HG03442 (cell line): Measurements from ENCODE around the gene SLIT3.

Experiments used
- ATAC-seq: cut with Tn5 transposase; IDR thresholded peaks from one replicate; pipeline ENCODE4 v1.9.1; 2021; ENCODE audit warnings: mild to moderate bottlenecking, moderate library complexity; ENCODE audit not compliant: unreplicated experiment

Gene SLIT3

DNA sequence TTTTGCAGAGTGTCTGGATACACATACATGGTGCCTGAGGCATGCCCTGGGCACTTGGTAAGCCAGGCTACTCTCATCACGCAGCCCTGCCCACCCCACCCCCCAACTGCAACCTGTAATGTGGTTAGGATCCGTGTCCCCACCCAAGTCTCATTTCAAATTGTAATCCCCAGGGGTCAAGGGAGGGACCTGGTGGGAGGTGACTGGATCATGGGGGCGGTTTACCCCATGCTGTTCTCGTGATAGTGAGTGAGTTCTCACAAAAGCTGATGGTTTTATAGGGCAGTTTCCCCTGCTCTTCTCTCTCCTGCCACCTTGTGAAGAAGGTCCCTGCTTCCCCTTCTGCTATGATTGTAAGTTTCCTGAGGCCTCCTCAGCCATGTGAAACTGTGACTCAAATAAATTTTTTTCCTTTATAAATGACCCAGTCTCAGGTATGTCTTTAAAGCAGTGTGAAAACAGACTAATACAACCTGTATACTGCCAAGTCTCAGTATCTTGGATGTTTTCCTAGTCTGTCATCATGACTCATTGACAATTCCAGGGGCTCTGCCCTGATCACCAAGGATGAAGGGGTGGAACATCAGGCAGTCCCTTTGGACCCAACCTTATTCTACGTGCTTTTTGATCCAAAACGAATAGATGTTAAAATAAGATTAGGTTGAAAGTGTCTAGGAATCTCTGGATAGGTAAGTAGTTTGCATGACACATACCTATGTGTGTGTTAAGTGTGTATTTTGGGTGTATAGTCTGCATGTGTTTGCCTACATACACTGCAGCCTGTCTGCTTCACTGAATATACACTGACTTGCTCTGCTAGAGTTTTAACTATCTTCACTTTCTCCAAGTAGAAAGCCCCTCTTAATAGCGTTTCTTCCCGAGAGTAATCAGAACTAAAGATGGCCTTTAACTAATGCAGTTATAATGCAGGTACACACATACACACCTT is 293.8 kb downstream of the SLIT3 start:
- no peak for ATAC-seq

DNA sequence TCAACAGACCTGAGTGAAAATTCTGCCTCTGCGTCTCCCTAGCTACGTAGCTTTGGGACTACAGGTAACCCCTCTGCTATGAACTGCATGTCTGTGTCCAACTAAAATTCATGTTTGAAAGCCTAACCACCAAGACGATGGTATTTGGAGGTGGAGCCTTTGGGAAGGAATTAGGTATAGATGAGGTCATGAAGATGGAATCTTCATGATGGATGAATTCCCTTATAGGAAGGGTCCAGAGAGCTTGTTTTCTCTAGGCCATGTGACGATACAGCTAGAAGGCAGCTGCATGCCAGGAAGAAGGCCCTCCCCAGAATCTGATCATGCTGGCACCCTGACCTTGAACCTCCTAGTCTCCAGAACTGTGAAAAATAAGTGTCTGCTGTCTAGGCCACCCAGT is 296.4 kb downstream of the SLIT3 start:
- no peak for ATAC-seq

DNA sequence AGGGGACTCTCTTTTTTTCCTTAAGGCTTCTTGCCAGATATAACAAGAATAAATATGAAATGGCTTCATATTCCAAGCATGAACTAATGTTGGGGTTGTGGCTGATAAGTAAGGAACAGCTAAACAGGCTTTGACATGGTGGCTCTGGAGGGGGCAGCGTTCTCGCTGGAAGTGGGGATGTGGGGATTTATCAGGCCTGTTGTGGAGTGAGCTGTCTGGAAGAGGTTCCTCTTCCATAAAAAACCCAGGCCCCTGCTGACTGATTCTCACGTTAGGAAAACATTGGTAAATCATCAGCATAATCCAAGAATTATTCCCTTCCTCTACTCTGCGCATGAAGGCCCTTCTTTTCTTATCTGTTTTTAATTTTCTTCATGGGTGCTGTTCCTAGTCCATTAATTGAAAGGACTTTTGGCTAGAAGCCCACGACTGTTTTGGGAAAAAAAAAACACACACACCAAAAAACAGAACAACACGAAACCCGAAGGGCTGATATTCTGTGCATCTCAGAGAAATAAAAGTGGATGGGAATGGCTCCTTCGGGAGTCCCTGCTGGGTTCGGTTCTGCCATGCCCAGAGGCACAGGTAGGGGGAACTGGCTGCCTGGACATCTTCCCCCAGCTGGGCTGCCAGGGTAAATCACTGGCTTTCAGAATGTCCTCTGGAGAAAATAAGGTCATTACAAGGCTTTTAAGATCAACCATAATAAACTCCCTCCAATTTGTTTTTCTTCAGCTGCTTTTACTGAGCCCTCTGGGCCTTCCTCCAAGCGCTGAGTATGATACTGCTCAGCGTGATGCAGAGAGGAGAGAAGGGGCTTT is 297.0 kb downstream of the SLIT3 start:
- ATAC-seq, result no peak

DNA sequence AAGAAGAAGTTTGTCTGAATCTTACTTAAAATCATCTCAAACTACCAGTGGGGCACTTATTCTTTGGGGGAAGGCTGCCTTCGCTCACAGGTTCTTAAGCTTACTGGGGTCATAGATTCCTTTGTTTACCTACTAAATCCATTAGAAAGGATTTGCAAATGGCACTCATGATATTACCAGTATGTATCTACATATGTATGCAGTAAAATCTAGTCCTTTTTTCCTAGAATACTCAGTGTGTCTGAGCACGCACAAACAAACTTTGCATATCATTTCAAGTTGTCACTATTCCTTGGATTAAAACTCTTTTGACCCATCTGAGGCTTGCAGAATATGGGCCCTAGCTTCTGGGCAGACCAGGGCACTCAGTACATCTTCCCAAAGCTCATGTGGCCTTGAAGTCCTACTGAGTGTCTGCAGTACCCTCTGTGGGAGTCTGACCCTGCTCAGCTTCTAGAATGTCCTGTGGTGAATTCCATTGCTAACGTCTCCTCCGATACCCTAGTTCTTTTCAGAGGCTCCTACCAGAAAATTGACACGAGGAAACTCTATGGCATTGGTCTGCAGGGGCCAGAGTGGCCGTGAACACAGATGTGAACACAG is 297.9 kb downstream of the SLIT3 start:
- no peak for ATAC-seq

DNA sequence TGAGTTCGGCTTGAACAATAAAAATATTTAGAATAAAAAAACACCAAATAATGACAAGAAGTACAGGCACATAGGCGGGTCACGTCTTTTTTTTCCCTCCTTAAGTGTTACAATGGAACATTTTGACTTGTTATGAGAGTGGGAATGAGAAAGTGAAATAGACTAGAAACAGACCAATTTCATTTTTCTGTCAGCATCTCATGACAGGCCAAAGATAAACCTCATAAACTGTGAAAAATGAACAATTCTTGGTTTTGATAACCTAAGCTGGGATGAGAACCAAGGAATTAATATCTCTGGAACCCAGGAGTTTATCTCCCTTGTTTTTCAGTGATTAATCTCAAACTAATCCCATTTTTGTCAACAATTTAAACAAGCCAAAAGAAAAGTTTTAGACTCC is 299.5 kb downstream of the SLIT3 start:
- no peak for ATAC-seq

DNA sequence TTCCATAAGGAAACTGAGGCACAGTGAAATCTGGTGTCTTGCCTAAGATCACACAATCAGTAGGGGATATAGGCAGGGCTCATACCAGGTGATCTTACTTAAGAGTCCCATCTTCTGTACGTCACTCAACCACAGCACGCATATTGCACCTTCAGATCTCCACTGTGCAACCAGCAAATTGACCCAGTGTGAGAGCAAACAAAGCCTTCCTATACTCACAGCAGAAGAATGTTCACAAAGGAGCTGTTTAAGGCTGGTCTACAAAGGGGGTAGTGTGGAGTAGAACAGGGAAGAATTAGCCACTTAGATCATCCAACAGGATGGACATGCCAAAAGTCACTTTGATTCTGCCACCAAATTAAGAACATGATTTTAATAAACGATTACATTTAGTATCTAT is 305.9 kb downstream of the SLIT3 start:
- no peak for ATAC-seq

DNA sequence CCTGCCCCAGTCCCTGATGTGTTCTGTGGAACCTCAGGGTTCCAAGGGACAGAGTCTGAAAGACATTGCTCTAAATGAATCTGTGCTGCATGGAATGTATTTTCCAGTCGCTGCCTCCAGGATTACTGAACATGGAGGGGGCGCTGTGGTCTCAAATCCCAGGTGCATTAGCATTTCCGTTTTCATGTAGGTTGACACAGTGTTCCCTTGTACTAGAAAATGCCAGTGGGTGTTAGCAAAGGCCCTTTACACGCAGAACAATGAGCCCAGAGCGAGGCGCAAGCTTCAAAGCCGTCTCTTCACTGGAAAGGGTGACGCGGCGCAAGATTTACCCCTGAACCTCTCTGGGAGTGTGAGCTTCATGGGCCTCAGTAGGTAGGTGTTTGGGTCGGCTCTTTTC is 308.3 kb downstream of the SLIT3 start:
- ATAC-seq, result no peak

DNA sequence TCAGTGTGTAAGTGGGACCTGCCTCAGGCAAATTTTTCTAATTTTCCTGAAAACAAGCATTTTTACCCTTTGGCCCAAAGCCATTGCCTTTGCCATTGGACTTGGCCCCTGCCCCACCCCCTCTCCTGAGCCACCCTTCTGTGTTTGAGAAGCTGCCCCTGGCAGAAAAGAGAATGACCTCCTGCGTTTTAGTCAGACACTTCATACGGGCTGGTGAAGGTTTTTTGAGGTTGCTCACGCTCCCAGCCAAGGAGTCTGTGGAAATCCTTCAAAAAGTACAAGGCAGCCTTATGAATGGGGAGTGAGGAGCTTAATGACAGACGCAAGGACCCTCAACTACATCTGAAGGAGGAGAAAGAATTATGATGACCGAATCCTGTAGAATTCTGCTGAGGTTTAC is 308.9 kb downstream of the SLIT3 start:
- no peak for ATAC-seq

DNA sequence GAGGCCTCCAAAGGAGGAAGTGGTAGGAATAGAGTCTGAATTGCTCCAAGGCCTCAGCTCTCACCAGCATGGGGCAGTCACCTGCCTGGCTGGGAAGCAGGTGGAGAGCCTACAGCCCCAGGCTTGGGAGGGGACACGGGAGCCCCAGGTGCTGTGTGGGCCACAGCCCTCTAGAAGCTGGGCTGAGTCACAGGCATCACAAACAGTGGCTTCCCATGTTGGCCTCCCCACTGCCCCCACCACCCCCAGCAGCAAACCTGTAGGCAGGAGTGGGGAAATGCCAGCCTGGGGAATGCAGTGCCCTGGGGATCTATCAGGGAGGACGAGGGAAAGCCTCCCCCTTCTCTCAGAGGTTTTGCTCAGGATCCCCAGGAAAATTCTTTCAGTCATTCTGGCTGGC is 309.6 kb downstream of the SLIT3 start:
- ATAC-seq, result no peak

DNA sequence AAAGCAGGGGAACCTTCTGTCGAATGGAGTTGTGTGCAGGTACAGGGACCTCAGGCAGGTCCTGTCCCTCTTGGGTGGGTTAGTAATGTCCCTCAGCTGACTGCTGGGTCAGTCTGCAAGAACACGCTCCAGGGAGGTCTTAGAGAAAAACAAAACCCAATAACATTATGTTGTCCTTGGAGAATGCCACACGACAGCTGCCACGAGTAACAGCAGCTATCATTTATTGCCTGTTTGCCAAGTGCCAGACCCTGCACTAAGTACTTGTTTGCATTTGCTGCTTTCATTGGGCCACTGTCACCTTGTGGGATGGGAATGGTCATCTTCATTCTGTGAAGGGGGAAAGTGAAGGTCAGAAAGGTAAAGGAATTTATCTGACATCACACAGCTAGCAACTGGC is 310.3 kb downstream of the SLIT3 start:
- no peak for ATAC-seq

DNA sequence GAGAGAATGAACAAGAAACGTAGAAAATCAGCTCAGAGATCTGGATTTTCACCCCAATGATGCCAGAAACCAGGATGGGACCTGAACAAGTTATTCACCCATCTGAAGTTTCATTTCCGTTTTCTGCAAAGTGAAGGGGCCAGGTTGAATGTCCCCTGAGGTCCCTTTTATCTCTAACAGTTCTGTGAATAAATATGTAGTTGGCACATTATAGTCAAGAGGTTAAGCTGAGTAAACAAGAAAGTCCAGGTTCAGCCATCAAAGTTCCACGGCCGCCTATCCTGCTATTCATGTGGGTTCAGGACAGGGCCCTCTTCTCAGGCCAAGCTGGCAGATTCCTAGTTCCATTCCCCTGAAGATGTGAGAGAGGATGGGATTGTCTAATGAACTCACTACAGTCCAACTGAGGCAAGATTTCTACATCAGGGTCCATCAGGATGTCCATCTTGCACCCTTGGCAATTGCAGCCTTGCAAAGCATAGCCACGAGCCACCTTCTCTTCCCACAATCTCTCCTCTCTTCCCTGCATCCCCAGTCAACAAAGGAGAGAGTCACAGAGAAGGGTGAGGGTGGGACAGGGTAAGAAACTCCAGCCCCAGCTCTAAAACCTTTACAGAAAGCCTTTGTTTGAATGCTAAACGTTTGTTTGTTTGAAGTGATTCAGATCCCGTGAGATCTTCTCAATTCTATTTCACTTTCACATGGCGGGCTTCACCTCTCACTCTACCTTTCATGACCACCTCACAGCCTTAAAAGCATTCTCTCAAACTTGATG is 311.0 kb downstream of the SLIT3 start:
- ATAC-seq, result no peak

DNA sequence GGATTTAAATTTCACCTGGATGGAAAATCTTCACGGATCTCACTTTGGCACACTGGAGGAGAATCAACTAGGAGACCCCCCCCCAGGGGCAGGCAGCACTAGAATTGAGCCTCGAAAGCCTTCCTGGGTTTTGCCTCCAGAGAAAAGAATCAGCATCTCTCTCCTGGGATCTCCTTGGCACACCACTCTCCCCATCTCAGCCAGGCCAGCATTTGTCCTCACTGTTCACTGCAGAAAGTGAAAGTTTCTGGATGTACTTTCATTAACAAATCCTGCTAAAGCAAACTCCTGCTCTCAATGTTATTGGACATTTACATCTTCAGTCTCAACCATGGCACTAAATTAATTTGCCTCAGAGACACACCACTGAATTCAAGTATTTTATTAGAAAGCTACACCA is 312.2 kb downstream of the SLIT3 start:
- no peak for ATAC-seq

DNA sequence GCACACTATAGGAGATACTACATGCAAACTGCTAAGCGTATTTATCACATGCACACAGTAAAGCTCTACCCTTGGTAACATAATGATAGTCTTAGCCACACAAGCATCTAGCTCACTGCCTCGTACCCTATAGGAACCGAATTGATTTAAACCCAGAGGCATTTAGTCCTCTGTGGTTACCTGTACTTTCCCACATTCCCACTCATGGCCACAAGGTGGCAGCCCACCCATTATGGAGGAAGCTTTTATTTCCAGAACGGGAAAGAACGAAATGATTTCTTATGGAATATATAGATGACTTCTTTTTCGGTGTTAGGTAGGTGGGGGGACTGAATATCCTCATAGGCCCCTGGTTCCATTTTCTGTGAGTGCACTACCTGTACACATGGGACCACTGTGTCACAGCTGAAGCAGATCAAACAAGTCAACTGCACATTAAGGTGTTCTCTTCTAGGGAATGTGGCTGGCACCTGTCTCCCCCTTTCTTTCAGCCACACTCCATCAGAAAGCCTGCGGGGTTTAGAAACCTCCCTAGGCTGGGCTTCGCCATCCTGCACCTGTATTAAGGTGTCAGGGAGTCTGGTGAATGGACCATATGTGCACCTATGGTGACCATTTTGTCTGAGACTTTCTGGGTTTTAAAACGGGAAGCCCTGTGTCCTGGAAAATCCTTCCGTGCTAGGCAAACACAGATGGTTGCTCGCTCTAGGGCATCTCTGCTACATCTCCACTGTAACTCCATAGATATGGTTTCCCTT is 313.2 kb downstream of the SLIT3 start:
- ATAC-seq, result no peak

DNA sequence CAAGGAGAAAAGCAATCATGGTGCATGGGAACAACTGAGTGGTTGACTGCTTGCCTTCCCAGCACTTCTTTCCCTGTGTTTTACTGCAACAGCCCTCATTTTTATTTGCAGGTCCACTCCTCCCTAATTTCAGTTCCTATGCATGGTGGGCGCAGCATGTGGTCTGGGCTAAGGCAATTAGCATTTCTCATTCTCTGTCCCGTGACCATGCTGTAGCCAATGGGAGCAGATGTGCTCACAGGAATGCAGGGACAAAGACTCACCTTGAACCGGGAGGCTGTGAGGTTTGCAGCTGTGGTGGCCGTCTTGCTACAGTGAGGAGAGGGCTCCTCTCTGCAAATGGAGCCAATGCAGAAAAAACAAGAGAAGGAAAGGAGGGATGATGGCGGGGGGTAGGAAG is 315.5 kb downstream of the SLIT3 start:
- ATAC-seq, result no peak

DNA sequence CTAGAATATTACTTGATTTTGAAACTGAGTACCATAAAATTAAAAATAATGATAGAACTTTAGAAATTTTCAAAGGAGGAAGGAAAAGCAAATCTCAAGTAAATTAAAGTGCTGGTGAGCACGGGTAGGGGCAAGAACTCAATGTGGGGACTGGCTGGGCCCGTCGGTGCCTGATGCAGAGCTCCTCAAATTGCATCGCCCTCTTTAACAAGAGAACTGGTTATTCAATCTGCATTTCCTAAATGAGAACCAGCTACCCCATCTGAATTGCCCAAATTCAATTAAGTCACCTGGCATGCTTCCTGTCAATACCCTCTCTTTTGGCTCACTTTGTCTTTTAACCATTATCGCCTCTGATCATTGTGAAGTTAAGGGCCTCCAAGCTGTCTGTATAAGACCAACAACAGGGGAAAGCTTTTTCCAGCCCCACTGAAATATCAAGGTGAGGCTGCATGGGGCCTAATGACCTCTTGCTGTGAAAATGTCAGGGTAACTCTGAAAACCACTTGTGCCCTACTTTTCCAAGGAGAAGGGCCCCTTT is 316.7 kb downstream of the SLIT3 start:
- ATAC-seq, result no peak

DNA sequence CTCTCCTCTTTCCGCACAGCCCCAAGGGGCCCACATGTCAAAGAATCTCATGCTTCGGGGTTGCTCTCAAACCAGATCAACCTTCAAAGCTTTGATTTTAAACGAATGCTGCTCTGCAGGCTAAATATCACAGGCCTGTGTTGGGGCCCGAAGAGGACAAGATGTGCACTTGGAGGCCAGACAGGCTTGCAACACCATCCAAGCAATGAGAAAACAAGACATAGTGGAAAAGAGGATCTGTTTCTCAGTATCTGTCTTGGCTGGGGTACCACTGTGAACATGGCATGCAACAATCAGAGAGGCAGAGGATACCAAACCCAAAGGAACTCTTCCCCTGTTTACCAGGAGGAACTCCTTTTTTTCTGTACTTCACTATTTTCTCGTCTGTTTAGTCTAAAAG is 321.8 kb downstream of the SLIT3 start:
- ATAC-seq, result no peak

DNA sequence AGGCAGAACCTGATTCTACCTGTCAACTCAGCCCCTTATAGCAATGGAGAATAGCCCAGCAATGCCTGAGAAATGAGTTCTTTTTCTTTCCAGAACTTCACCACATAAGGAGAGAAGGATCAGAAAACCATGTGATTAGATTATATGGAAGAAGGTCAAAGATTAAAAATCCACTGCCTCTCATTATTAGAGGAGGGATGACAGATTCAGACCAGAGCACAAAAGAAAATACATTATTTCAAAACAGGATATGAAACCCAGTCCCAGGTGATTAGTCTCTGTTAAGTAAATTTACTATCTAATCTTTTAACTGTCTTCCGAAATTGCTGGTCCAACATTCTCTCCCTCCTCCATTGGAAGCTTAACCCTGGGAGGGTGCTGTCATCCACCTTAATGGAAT is 322.4 kb downstream of the SLIT3 start:
- no peak for ATAC-seq

DNA sequence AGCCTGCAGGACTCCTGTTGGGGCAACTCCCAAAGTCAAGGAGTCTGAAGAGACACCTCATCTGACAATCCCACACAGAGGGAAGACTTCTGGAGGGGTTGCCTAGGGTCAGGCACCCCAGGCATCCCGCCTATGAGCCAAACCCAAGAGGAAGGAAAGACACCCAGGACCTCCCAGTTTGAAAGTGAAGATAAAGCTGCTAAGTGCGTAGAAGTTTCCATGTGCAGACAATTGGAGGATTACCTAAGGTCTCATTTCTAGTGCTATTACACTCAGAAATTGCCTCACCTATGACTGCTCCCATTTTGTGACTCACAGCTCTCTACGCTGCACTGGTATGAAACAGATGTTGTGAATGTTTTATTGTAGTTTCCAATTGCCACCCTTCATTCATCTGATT is 322.9 kb downstream of the SLIT3 start:
- no peak for ATAC-seq

DNA sequence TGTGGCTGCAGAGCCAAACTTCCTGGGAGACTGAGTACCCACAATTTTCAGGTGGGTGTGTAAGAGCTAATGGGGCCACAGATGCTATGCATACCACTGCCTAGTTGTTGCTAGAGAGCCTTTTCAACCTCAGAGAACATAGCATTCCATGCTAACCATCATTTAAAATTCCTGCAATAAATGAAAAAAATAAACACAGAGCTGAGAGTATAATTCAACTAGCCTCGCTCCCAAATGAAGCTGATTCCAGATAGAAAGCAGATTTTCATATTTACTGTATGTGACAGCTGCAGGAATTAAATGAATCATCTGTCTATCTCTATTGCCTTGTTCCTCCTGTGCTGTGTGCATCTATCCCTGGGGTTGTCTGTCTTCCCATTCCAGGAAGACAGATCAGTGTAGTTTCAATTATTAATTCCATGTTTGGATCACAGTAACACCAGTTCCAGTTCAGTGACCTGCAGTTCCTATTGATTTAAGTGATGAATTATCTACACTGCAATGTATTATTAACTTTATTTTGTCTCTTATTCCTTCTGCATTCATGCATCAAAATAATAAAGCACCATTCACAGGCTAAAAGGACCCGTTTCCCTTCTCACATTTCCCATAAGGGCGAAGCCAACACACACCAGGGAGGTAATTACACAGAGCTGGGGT is 324.5 kb downstream of the SLIT3 start:
- no peak for ATAC-seq
